Urinary bladder (tissue), 4 donors: ENCODE results near the gene CDC6. TPM values are rescaled to one million over a fixed set of nuclear protein-coding genes. Genes with fewer than 3 reads are reported as not detected.
A peak's percentile ranks its signal among the peaks of the same experiment; 100 is the strongest.
"Not testable (repeated sequence)": the region's sequence is repeated elsewhere in the genome, so short reads cannot be mapped to it uniquely, and the experiment has no call there.

ENCODE experiments used
- DNase-seq: peaks from one replicate; pipeline ENCODE4 v3.0.0-alpha.2; 2015; ENCODE audit errors: extremely low spot score
- H3K27ac ChIP-seq: one replicate; pipeline ENCODE4 v1.5.1; 2013; ENCODE audit warnings: low read depth, mild to moderate bottlenecking, moderate library complexity
- H3K36me3 ChIP-seq: one replicate; pipeline ENCODE4 v1.6.1; 2013; ENCODE audit warnings: mild to moderate bottlenecking, moderate library complexity; ENCODE audit not compliant: insufficient read depth
- H3K4me1 ChIP-seq: one replicate; pipeline ENCODE4 v1.6.1; 2013; ENCODE audit warnings: mild to moderate bottlenecking, moderate library complexity; ENCODE audit not compliant: insufficient read depth
- H3K4me3 ChIP-seq: one replicate; pipeline ENCODE4 v1.5.1; 2013; ENCODE audit warnings: low read depth, low read length
- WGBS: extraction: QIAGEN DNeasy Blood & Tissue Kit; methylation state at CpG from one replicate; pipeline ENCODE4 v1.1.7; 2013; 5-methylcytosine and 5-hydroxymethylcytosine counted together
- polyA plus RNA-seq: library from polyadenylated mRNA; stranded (reverse); fragments of 200-250 nt; gene quantifications from one replicate; pipeline ENCODE4 v1.2.3, GENCODE V29; 2013
- total RNA-seq: library from RNA; depleted of rRNA; stranded (reverse); fragments of >200 nt; gene quantifications from one replicate; pipeline ENCODE4 v1.2.3, GENCODE V29; 2014
- donor health status: healthy with polysubstance abuse.
- donor health status: healthy.

CDC6 gene
- total and polyA plus RNA-seq, 2 donors: 0.71 to 7.9 TPM

- WGBS: 25% methylated on average over 3 of the region's 3 CpGs
- no peaks in the 10 kb centered on the region for H3K4me1 ChIP-seq
- no peak for DNase-seq
- H3K36me3 ChIP-seq: no peaks in the 10 kb centered on the region
- no peak overlapping the region for H3K27ac ChIP-seq
- no peak overlapping the region for H3K4me3 ChIP-seq
Observed at GRCh38 chr17:40298726-40299125, 11.0 kb downstream of the CDC6 start.

DNA sequence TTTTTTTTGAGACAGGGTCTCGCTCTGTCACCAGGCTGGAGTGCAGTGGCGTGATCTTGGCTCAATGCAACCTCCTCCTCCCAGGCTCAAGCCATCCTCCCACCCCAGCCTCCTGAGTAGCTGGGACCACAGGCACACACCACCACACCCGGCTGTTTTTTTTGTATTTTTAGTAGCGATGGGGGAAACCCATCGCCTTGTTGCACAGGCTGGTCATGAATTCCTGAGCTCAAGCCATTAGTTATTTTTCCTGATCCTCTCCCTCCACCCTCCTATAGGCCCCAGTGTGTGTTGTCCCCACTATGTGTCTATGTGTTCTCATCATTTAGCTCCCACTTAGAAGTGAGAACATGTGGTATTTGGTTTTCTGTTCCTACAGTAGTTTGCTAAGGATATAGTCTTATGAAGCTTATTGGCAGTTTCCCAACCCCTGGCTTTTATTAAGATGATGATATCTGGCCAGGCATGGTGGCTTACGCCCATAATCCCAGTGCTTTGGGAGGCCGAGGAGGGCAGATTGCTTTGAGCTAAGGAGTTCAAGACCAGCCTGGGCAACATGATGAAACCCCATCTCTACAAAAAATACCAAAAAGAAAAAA lies 11.6 kb downstream of the CDC6 start:
- DNase-seq, H3K4me1 ChIP-seq, H3K27ac ChIP-seq, H3K36me3 ChIP-seq, H3K4me3 ChIP-seq: not testable (repeated sequence)
- 65% methylated on average over 7 of the region's 7 CpGs for WGBS

- no peak for DNase-seq
- H3K4me1 ChIP-seq: no peaks in the 10 kb centered on the region
- H3K4me3 ChIP-seq: no peak overlapping the region
- no peak overlapping the region for H3K27ac ChIP-seq
- no peaks in the 10 kb centered on the region for H3K36me3 ChIP-seq
- WGBS: 69% methylated on average over 4 of the region's 4 CpGs
Observed at GRCh38 chr17:40301315-40301714, 13.6 kb downstream of the CDC6 start.

- Histone ChIP-seq H3K36me3 (no peaks in the 10 kb centered on the region), H3K4me3 (no peak overlapping the region), H3K4me1 (no peaks in the 10 kb centered on the region), H3K27ac (no peak overlapping the region)
- peak; percentile 77 for DNase-seq
- 14% methylated on average over 4 of the region's 4 CpGs for WGBS
Observed at GRCh38 chr17:40303009-40303657, 15.5 kb downstream of the CDC6 start.

DNA sequence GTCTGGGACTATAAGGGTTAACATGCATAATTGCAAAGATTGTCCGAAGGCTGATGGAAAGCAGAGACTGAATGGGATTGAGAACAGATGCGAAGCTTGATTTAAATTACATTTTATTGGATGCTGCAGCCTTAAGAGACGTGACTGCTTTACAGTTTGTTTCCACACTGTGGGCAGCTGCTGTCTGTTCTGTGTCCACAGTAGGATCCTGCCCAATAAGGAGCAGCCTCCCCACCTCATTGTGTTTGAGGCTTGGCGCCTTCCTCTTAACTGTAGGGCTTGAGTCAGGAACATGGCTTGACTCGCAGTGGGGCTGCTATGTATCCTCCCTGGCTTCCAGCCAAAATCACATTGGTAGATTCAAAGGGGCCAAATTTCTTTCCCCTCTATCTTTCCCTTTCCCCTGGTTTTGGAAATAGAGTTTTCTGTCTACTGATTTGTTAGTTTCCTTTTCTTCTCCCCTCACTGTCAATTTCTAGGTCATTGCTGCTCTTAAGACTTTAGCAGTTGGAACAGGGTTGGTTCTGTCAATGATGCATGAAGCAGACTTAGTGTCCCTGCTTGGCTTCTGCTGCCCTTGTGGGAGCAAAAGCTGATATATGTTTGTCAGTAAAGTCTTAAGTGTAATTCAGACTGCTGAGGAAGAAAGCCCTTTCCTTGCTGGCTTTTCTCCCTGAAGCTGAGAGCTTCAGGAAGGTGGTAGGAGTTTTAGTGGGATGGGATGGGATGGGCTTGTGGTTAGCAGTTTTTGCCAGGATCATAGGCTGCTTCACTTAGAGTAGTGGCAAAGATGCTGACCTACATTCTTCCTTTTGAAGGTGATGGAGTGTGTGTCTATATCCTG lies 16.3 kb downstream of the CDC6 start:
- Histone ChIP-seq H3K27ac (no peak overlapping the region), H3K4me1 (no peaks in the 10 kb centered on the region), H3K4me3 (no peak overlapping the region), H3K36me3 (no peaks in the 10 kb centered on the region)
- WGBS: 21% methylated on average over 5 of the region's 5 CpGs
- DNase-seq: peak; percentile 65

GRCh38 chr17:40304552-40304863 lies 16.8 kb downstream of the CDC6 start:
- not testable (repeated sequence) for H3K4me3 ChIP-seq, H3K27ac ChIP-seq, H3K4me1 ChIP-seq, DNase-seq, H3K36me3 ChIP-seq
- WGBS: 33% methylated on average over 5 of the region's 5 CpGs

GRCh38 chr17:40304866-40305265 lies 17.2 kb downstream of the CDC6 start:
- H3K36me3 ChIP-seq, DNase-seq, H3K4me3 ChIP-seq, H3K27ac ChIP-seq, H3K4me1 ChIP-seq: not testable (repeated sequence)
- 79% methylated on average over 5 of the region's 5 CpGs for WGBS

- DNase-seq: no peak
Observed at GRCh38 chr17:40306395-40306794, 18.7 kb downstream of the CDC6 start.

GRCh38 chr17:40307001-40307730 lies 19.5 kb downstream of the CDC6 start:
- peak; percentile 85 for DNase-seq
- H3K4me1 ChIP-seq: no peaks in the 10 kb centered on the region
- 23% methylated on average over 10 of the region's 10 CpGs for WGBS

More at GRCh38 chr17:40306395-40306794, 18.7 kb downstream of the CDC6 start:
- 53% methylated on average over 2 of the region's 2 CpGs for WGBS
- H3K27ac ChIP-seq: peak overlapping the region; percentile 64
- no peaks in the 10 kb centered on the region for H3K4me1 ChIP-seq
- H3K4me3 ChIP-seq: no peak overlapping the region
- H3K36me3 ChIP-seq: no peaks in the 10 kb centered on the region

GRCh38 chr17:40307740-40308239 lies 20.1 kb downstream of the CDC6 start:
- H3K4me1 ChIP-seq: no peaks in the 10 kb centered on the region

More at GRCh38 chr17:40307001-40307730, 19.5 kb downstream of the CDC6 start:
- H3K27ac ChIP-seq: peak overlapping the region; percentile 68
- H3K36me3 ChIP-seq: no peaks in the 10 kb centered on the region
- no peak overlapping the region for H3K4me3 ChIP-seq

DNA sequence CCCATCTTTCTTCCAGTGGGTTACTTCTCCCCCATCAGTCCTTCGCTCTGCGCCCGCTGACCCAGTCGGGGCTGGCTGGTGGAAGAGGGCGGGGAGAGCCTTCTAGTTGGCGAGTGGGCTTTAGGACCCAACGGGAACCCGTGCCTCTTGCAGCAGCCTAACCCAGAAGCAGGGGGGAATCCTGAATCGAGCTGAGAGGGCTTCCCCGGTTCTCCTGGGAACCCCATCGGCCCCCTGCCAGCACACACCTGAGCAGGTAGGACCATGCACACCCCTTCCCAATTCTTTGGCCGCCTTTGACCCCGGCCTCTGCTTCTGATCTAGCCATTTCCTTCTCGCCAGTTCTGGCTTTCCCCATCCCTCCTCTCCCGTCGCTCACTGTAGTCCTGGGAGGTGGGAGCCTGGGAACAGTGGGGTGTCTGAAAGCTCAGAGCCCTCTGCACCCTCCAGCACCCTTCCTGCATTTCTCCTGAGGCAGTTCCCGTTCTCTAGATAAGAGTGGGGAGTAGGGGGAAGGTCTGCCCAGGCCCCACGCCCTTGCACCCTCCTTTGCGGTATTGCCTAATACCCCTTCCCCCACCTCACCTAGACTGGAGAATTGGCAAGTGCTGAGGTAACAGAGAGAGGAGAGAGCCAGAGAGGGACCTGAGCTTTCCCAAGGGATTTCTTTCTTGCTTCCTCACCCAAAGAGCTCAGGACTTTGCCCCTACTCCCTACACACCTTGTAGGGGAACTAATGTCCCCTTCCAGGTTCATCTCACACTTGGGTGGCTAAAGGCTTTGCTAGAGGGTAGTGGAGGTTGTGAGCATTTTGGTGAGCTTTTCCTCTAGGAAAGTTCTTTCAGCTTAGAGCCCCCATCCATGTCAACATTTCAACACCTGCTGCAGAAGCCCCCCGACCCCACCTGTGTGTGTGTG lies 21.6 kb downstream of the CDC6 start, which contains the start of gene RARA:
TSS of gene RARA (plus strand) at position 150 of the 918 bp plus-strand sequence. CDS start 22,039 bp downstream, outside the sequence.
- Histone ChIP-seq H3K36me3 (no peaks in the 10 kb centered on the region), H3K4me1 (no peaks in the 10 kb centered on the region), H3K4me3 (peak within 1 kb of the TSS; percentile 43), H3K27ac (peak within 1 kb of the TSS; percentile 75)
- WGBS: 8% methylated on average over 20 of the region's 20 CpGs
- DNase-seq: no peak

More at GRCh38 chr17:40307740-40308239, 20.1 kb downstream of the CDC6 start:
- no peak for DNase-seq
- Histone ChIP-seq H3K27ac (peak overlapping the region; percentile 75), H3K4me3 (no peak overlapping the region), H3K36me3 (no peaks in the 10 kb centered on the region)
- whole genome bisulfite sequencing: 17% methylated on average over 3 of the region's 3 CpGs

- H3K4me3 ChIP-seq: no peak overlapping the region
Observed at GRCh38 chr17:40309949-40310510, 22.4 kb downstream of the CDC6 start.

More at GRCh38 chr17:40309949-40310510, 22.4 kb downstream of the CDC6 start:
- WGBS: 68% methylated on average over 2 of the region's 2 CpGs
- no peaks in the 10 kb centered on the region for H3K36me3 ChIP-seq
- no peak overlapping the region for H3K27ac ChIP-seq
- DNase-seq: no peak
- no peaks in the 10 kb centered on the region for H3K4me1 ChIP-seq
